GM21528 (cell line): ENCODE results near the gene CTNNA3.

Experiments
- ATAC-seq: cut with Tn5 transposase; IDR thresholded peaks from one replicate; pipeline ENCODE4 v1.9.1; 2021; ENCODE audit warnings: mild to moderate bottlenecking, moderate library complexity; ENCODE audit not compliant: unreplicated experiment, low FRiP score

CTNNA3 gene

DNA sequence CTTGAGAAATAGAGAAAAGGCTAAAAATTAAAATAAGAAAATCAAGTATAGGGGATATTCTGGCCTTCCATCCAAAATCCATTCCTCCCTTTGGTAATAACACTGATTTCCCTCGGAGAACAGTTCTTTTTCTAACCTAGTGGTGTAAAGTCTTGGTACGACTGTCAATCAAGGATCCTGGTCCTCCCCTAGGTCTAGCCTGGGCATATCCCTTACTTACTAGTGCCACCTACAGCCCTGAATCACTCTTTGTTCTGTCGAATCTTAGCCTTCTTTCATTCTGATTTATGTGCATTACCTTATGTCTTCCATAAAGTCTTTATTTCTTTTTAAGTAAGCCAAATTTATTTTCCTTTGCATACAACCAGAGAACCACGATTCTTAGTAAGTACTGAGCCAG lies 1068.8 kb downstream of the CTNNA3 start:
- no peak for ATAC-seq

GRCh38 chr10:66625709-66626590 lies 1070.0 kb downstream of the CTNNA3 start:
- no peak for ATAC-seq

GRCh38 chr10:66622050-66622449 lies 1073.9 kb downstream of the CTNNA3 start:
- ATAC-seq = no peak

DNA sequence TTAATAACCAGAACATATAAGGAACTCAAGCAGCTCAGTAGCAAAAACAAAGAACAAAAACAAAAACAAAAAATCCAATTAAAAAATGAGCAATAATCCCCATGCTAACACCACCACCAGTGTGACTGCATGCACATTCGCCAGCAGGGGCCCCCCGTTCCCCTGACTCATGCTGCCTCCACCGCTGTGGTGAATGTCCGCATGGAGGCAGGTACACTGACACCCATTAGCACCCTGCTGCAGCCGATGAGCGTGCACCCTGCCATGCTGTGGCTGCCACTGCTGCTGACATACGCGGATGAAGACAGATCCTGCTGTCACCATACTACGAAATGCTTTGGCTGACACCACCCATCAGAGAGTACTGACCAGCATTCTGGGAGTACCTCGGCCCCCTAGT lies 1091.8 kb downstream of the CTNNA3 start:
- no peak for ATAC-seq

DNA sequence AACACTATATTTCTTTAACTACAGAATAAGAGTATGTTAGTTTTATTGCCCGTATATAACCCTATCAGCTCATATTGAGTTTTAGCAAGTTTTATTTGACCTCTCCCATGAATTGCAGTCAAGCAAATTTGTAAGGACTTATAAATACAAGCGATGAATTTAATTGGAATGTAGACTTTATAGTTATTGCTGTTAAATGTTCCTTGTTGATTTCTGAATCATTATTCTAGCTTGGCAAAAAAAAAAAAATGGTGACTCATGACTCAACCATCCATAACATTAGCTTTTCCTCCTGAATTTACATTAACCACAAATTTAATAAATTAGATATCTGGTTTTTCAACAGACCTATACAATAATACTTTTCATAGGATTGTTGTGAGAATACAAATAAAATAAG lies 1104.1 kb downstream of the CTNNA3 start:
- ATAC-seq = no peak

DNA sequence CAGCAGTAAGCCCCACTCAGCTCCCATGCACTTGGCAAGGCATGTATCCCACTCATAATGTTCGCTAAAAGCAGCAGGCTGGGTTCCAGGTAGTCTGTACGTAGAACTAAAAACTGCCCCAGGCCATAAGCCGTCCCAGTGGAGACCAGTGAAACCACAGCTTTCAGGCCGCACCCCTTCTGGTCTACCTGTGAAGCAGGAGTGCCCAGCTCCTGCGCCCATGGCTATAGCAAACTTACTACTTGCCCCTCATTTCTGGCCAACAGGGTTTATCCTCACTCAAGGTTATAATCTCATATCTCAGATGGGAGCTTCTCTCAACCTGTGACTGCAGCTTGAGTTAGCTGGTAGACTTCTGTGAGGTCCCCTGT lies 1108.3 kb downstream of the CTNNA3 start:
- ATAC-seq = no peak

DNA sequence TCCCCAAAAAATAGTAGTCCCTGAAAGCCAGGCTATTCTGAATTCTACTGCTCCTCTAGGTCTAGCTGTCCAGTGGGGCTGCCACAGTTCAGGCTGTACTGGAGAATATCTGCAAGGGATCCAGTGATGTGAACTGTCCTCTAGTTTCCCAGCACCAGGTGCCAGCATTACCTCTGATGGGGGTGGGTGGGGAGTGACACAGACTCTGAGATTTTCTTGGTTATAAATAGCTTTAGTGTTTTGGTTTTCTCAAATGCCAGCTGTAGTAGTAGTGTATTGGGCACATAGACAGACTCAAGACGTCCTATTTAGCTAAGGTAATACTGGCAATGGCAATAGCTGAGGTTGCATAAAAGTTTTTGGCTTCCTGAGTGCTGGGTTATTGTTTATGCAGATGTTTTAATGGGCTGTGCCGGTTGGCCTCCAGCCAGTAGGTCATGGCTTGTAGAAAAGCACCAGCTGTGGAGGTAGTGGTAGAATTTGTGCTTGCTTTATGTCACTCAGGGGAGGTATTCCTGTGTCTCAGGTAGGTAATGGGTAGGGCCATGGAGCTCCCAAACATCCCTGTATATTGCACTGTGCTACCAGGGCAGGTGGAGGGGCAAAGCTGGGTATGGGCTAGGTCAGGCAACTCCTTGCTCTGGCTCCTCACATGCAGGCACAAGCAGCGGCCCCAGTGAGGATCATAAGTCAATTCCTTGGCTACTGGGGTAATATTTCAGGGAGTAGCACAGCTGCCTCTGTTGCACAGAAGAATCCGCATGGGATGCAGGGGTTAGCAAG lies 1108.9 kb downstream of the CTNNA3 start:
- ATAC-seq = no peak

DNA sequence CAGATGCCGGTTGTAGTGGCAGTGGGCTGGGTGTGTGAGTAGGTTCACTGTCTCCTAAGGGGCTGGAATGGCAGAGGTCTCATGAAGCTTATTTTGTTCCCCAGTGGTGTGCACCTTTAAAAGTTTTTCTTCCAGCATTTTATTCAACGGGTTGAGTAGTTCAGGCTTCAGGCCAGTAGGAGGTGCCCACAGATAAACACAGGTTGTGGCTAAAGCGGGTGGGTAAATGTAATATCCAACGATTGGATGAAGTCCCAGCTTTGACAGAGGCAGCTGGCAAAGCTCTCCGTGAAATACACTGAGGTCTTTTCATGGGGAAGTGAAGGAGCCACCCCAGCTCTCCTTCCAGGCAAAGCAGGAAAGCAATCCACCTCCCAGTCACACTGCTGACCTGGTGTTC lies 1109.9 kb downstream of the CTNNA3 start:
- ATAC-seq = no peak

- no peak for ATAC-seq
Observed at GRCh38 chr10:66575251-66575855, 1120.6 kb downstream of the CTNNA3 start.

DNA sequence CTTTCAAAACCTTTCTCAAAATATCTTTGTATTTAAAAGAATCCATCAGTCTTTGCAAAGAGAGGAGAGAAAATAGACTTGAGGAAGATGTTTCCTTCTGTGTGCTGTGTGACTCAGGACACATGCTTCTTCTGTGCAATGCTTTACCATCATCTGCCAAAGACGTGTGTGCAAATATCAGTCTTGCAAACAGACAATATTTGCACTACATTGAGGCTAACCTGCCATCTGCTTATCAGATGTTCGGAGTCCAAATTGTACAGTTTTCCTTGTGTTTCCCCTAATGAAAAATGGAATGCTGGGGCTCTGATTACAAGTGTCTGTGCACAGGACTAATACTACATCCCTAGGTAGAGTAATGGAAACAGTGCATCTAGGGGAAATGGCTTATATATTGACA lies 1123.3 kb downstream of the CTNNA3 start:
- ATAC-seq = no peak

DNA sequence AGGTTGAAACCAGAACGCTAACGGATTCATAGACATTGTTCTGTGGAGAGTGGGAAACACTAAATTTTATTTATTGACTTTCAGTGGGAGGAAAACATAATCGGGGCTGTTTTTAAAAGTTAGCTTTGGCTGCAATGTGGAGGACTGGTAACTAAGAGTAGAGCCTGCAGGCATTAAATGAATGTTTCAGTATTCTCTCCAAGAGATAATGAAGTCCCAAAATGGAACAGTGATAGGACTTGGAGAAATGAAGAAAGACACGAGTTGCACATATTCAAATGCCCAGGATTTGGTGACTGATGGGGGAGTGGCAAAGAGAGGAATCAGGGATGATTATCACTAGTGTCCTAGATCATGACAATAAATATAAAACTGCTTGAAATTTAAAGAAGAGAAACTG lies 1130.0 kb downstream of the CTNNA3 start:
- no peak for ATAC-seq

DNA sequence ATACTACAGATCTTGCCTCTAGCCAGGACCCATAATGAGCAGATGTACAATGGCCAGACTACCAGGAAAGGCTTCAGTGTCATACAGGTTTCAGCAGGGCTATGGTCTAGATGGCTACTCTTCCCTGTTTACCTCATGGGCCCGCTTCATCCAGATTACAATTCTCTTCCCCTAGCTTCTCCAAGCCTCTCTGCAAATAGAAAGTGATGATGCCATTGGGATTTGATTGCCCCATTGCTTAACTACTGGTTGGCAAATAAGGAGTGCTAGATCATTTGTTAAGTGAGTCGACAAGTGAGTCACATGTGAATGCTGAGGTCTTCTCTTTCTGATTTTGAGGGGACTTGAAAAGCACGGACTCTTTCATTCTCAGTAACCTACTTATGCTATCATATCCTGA lies 1131.7 kb downstream of the CTNNA3 start:
- no peak for ATAC-seq

- no peak for ATAC-seq
Observed at GRCh38 chr10:66555061-66555460, 1140.9 kb downstream of the CTNNA3 start.

- ATAC-seq = no peak
Observed at GRCh38 chr10:66552331-66552730, 1143.7 kb downstream of the CTNNA3 start.

GRCh38 chr10:66550351-66550750 lies 1145.6 kb downstream of the CTNNA3 start:
- no peak for ATAC-seq

DNA sequence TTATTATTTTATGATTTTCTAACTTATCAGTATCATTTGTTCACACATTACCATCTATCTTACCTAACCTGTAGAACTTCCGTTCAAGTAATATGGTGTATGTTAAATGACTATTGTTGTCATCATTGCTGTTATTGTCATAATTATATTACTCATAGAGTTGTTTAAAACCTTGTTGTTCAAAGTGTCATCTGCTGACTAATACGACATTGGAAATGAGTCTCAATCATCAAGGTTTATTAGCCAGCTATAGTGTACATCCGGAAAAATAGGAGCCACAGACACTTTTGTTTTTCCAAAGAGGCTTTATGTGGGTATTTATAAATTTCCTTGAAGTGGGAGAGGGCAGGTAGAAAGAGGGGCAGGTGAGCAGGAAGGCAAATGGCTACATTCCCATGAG lies 1157.1 kb downstream of the CTNNA3 start:
- no peak for ATAC-seq

DNA sequence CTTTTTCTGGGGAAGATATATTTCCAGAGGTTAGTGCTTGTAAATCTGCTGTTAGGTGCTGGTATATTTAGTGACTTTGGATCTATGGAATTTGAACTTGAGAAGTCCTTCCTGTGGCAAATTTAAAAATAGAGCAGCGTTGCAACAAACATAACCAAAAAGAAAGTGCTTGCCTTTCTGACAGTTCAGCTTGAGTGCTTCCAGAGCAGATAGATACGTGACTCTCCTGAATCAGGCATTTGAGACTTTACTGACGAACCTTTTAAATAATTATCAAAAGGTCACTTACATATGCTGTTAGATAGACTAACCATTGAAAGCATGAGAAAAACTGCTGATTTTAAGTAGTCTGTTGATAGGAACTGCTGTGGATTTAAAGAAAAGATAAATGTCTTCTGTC lies 1157.6 kb downstream of the CTNNA3 start:
- ATAC-seq = no peak

DNA sequence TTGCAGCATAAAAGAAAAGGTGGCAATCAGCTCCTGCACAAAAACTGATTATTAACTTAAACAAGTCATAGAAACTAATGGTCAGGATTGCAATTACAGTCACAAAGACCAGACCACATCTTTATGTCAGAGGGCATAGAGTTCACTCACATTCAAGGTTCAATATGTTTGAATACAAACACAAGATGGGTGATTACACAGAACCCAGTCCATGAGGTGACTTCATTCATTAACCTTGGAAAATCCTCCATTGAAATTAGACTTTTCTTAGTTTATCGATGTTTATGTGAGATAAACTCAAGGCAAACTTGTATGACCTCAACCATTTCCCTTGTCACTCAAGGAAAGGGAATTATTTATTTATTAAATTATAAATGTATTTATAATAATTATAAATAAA lies 1158.8 kb downstream of the CTNNA3 start:
- ATAC-seq = no peak

DNA sequence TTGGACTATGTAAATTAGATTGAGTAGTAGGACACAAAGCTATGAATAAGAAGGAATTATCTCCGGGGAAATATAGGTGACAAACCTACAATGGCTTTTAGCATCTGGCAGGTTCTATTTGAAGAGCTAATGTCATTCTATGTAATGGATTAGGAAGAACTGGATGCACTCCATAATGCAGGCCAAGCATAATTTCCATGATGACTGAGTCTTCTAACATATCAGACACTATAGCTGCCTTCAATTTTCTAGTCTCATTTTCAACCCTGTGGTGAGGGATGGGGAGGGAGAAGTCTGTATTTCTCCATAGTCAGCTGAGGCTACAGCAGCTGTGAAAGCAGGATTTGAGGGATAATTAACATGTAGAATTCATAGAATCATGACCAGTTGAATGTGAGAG lies 1160.6 kb downstream of the CTNNA3 start:
- no peak for ATAC-seq

- ATAC-seq = no peak
Observed at GRCh38 chr10:66534866-66535265, 1161.1 kb downstream of the CTNNA3 start.

- no peak for ATAC-seq
Observed at GRCh38 chr10:66521506-66521905, 1174.5 kb downstream of the CTNNA3 start.
